Body of pancreas (tissue), 4 donors: ENCODE results near the gene SLC6A19. TPM values are rescaled to one million over a fixed set of nuclear protein-coding genes. Genes with fewer than 3 reads are reported as not detected.

ENCODE experiments used
- ATAC-seq: fragments of 150-250 bp; one replicate; pipeline ENCODE4 v1.9.1; 2016
- DNase-seq, 4 donors: peaks; one replicate each; pipeline ENCODE4 v3.0.0-alpha.2; 2019
- H3K27ac ChIP-seq, 4 donors: fragments of 200-600 bp; sonication (generic); 1 replicate in 3 of 4; 2 replicates in 1 of 4; pipeline versions ENCODE4 v1.5.1 to v1.6.1; 2016 to 2019; ENCODE audit warnings: mild to moderate bottlenecking in 1 of 4, mixed read lengths in 1 of 4, moderate library complexity in 1 of 4
- H3K27me3 ChIP-seq, 2 donors: fragments of 200-600 bp; sonication (generic); one replicate each; pipeline ENCODE4 v1.6.0; 2016; ENCODE audit warnings: mild to moderate bottlenecking in 1 of 2
- H3K36me3 ChIP-seq, 2 donors: fragments of 200-600 bp; sonication (generic); replicated peaks in 1 of 2; 2 replicates each; pipeline ENCODE4 v1.5.1; 2016; ENCODE audit warnings: low read depth in 2 of 2; ENCODE audit not compliant: insufficient read depth in 1 of 2
- H3K4me1 ChIP-seq: fragments of 200-600 bp; sonication (generic); one replicate; pipeline ENCODE4 v1.6.0; 2016
- H3K4me3 ChIP-seq, 2 donors: fragments of 200-600 bp; sonication (generic); 1 replicate in 1 of 2; 2 replicates in 1 of 2; pipeline ENCODE4 v1.5.1; 2016 to 2019
- H3K9me3 ChIP-seq, 3 donors: fragments of 200-600 bp; sonication (generic); 1 replicate in 2 of 3; 2 replicates in 1 of 3; pipeline ENCODE4 v1.5.1; 2016
- CTCF ChIP-seq, 7 experiments: fragments of 450-650 bp in 4 of 7; fragments of 200-600 bp in 3 of 7; sonication (generic) in 3 of 7; IDR thresholded peaks; one replicate each; pipeline ENCODE4 v1.5.1; 2016 to 2019; ENCODE audit warnings: antibody characterized with exemption in 7 of 7
- POLR2A ChIP-seq, 3 donors: fragments of 450-650 bp; IDR thresholded peaks; one replicate each; pipeline ENCODE4 v1.6.1; 2016; ENCODE audit warnings: antibody characterized with exemption in 3 of 3, mild to moderate bottlenecking in 2 of 3
- WGBS, 2 donors: methylation state at CpG; one replicate each; pipeline ENCODE4 v1.1.5; 2017; 5-methylcytosine and 5-hydroxymethylcytosine counted together
- intact Hi-C: fragments of 100-400 bp; cut with DNase I; formaldehyde crosslinking; loops from one replicate; pipeline ENCODE4 v1.15.1; 2023
- total RNA-seq, 2 donors: library from RNA; depleted of rRNA; stranded (reverse); fragments of >200 nt; gene quantifications; one replicate each; pipeline ENCODE4 v1.1.0, GENCODE V29; 2016

SLC6A19 gene
- total RNA-seq, 2 donors from 2014 or later: 0.66 to 1.3 TPM

DNA sequence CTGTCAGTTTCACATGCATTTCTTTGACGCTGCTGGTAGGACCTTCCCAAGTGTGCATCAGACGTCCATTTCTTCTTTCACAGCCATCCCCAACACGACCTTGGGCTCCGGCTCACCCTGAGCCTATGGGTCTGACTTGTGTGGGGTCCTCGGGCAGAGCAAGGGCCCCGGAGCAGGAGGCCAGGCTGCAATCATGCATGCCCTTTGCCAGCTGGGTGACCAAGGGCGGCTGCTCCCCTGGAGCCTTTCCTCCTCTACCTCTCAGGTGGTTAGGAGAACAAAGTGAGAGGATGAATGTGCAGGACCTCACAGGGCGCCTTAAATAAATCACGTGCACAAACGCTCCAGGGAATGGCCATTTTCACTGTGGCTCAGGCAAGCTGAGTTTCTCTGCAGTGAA is 60.2 kb downstream of the SLC6A19 start:
- ATAC-seq (no peak), DNase-seq (no peak)
- Histone ChIP-seq H3K4me1 (no peaks in the 10 kb centered on the region), H3K9me3 (no peaks in the 10 kb centered on the region), H3K27me3 (no peaks in the 10 kb centered on the region), H3K27ac (no peak overlapping the region), H3K4me3 (no peak overlapping the region), H3K36me3 (no peaks in the 10 kb centered on the region)
- intact Hi-C loops: no loop called here
- TF ChIP-seq CTCF (IDR thresholded peaks at IDR 0.05): no peak
- no peak for TF ChIP-seq POLR2A (IDR thresholded peaks at IDR 0.05)
- WGBS, 2 donors: 67 to 78% methylated on average over 10 of the region's 10 CpGs

GRCh38 chr5:1262381-1262780 is 61.0 kb downstream of the SLC6A19 start:
- no peak for ATAC-seq
- H3K4me1 ChIP-seq: no peaks in the 10 kb centered on the region
- intact Hi-C loops: no loop called here

GRCh38 chr5:1264211-1264610 is 62.8 kb downstream of the SLC6A19 start:
- ATAC-seq (no peak), DNase-seq (no peak)
- no peak overlapping the region for H3K27ac ChIP-seq
- no peaks in the 10 kb centered on the region for H3K4me1 ChIP-seq
- H3K36me3 ChIP-seq: no peaks in the 10 kb centered on the region
- no peak for TF ChIP-seq POLR2A (IDR thresholded peaks at IDR 0.05)
- no peak for TF ChIP-seq CTCF (IDR thresholded peaks at IDR 0.05)
- 88% methylated on average over 18 of the region's 18 CpGs; no CpG with 5 or more reads in 1 of the 2 donors for WGBS, 2 donors
- intact Hi-C loops: no loop called here
- no peak overlapping the region for H3K4me3 ChIP-seq
- no peaks in the 10 kb centered on the region for H3K27me3 ChIP-seq
- H3K9me3 ChIP-seq: no peaks in the 10 kb centered on the region

More at GRCh38 chr5:1262381-1262780, 61.0 kb downstream of the SLC6A19 start:
- no peak overlapping the region for H3K27ac ChIP-seq
- H3K27me3 ChIP-seq: no peaks in the 10 kb centered on the region
- H3K9me3 ChIP-seq: no peaks in the 10 kb centered on the region
- no peaks in the 10 kb centered on the region for H3K36me3 ChIP-seq
- TF ChIP-seq CTCF (IDR thresholded peaks at IDR 0.05): no peak
- no peak for TF ChIP-seq POLR2A (IDR thresholded peaks at IDR 0.05)
- no peak overlapping the region for H3K4me3 ChIP-seq
- 75 to 83% methylated on average over 1 of the region's 1 CpG for WGBS, 2 donors
- no peak for DNase-seq

DNA sequence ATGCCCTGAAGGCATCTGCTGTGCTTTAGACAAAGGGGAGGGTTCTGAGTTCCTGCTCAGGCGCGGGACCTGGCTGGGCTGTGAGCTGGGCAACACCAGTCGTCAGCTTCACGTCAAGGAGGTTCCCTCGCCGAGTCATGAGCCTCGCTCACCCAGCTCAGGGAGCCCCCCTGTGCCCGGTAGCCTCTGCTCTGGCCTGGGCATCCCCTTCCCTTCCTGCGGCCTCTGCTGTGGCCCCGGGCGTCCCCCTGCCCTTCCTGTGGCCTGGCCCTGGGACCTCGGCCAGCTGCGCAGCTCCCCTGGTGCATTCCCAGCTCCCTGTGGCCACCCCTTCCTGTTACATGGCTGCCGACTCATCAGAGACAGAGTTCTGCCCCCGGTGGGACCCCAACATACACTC is 63.6 kb downstream of the SLC6A19 start:
- no peak for DNase-seq
- 67 to 75% methylated on average over 9 to 15 of the region's 15 CpGs for WGBS, 2 donors

More for the DNA sequence above, 63.6 kb downstream of the SLC6A19 start:
- no peak overlapping the region for H3K4me3 ChIP-seq
- TF ChIP-seq CTCF (IDR thresholded peaks at IDR 0.05) (no peak), POLR2A (IDR thresholded peaks at IDR 0.05) (no peak)
- H3K9me3 ChIP-seq: no peaks in the 10 kb centered on the region
- ATAC-seq: no peak
- no peaks in the 10 kb centered on the region for H3K4me1 ChIP-seq
- intact Hi-C loops: no loop called here
- no peak overlapping the region for H3K27ac ChIP-seq
- no peaks in the 10 kb centered on the region for H3K36me3 ChIP-seq
- H3K27me3 ChIP-seq: no peaks in the 10 kb centered on the region
